ENCODE data around the gene FIGNL2. TPM values are rescaled to one million over a fixed set of nuclear protein-coding genes. Genes with fewer than 3 reads are reported as not detected.

FIGNL2 gene
- total RNA-seq, 2 experiments from 2014 or later = 1.2 to 1.3 TPM

DNA sequence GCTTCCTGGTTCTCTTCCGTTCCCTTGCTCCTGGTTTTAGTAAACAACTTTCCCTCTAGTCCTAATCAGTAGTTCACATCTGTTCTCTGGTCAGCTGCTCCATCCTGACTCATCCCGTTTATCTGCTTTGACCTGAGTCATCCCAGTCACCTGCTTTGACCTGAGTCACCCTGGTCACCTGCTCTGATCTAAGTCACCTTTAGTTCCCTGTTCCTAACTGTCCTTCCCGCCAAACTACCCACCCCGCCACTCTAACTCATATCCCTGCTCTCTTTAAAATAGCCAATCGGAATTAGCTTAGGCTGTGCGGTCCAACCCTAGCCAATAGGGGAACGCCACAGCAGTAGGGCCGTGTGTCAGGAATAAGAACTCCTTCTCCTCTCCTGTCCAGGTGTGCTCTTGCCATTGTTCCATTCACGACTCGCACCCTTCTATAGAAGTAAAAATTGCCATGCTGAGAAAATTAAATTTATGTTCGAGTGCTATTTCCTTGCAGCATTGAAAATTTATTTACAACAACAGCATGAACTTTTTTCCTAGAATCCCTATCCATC lies 36.2 kb upstream of the FIGNL2 start:
- Histone ChIP-seq H3K4me1 (ENCODE audit: insufficient read depth, low read length) (peaks cover 11% of the 10 kb centered on the region), H3K36me3 (ENCODE audit: insufficient read depth, low read length) (no peaks in the 10 kb centered on the region), H3K4me3 (ENCODE audit: low read length) (no peak overlapping the region), H3K9me3 (ENCODE audit: control insufficient read depth in 1 of 2, insufficient read depth in 1 of 2, low read length in 2 of 2) (peaks cover 0 to 8% of the 10 kb centered on the region in 2 experiments), H3K27ac (ENCODE audit: low read depth in 1 of 2, low read length in 2 of 2) (no peak overlapping the region), H3K27me3 (ENCODE audit: control insufficient read depth in 1 of 2, insufficient read depth in 2 of 2, low read length in 2 of 2) (no peaks in the 10 kb centered on the region)
- no peak for ATAC-seq (ENCODE audit: poor library complexity)
- no peaks in the 10 kb centered on the region for H3K27me3 Mint-ChIP-seq
- DNase-seq = peak in 1 of 14 experiments; percentile 28
- intact Hi-C loops (cut with DNase I, micrococcal nuclease) = no loop called here
- H3K4me1 Mint-ChIP-seq (ENCODE audit: low read depth) = peaks cover 21% of the 10 kb centered on the region
- no peaks in the 10 kb centered on the region for H3K9me3 Mint-ChIP-seq
- no peaks in the 10 kb centered on the region for H3K36me3 Mint-ChIP-seq (ENCODE audit: low read depth)
- TF ChIP-seq, protein P1, sequence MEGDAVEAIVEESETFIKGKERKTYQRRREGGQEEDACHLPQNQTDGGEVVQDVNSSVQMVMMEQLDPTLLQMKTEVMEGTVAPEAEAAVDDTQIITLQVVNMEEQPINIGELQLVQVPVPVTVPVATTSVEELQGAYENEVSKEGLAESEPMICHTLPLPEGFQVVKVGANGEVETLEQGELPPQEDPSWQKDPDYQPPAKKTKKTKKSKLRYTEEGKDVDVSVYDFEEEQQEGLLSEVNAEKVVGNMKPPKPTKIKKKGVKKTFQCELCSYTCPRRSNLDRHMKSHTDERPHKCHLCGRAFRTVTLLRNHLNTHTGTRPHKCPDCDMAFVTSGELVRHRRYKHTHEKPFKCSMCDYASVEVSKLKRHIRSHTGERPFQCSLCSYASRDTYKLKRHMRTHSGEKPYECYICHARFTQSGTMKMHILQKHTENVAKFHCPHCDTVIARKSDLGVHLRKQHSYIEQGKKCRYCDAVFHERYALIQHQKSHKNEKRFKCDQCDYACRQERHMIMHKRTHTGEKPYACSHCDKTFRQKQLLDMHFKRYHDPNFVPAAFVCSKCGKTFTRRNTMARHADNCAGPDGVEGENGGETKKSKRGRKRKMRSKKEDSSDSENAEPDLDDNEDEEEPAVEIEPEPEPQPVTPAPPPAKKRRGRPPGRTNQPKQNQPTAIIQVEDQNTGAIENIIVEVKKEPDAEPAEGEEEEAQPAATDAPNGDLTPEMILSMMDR (IDR thresholded peaks at IDR 0.05) = no peak
- H3K27ac Mint-ChIP-seq = peak overlapping the region; percentile 94
- POLR2A ChIA-PET = interaction anchor here (2.2 kb wide), 1 partner anchor 64 kb away, joined by 15 read pairs; no protein-coding TSS in a partner anchor
- CTCF ChIA-PET = no interaction called here
- no peak overlapping the region for H3K4me3 Mint-ChIP-seq

DNA sequence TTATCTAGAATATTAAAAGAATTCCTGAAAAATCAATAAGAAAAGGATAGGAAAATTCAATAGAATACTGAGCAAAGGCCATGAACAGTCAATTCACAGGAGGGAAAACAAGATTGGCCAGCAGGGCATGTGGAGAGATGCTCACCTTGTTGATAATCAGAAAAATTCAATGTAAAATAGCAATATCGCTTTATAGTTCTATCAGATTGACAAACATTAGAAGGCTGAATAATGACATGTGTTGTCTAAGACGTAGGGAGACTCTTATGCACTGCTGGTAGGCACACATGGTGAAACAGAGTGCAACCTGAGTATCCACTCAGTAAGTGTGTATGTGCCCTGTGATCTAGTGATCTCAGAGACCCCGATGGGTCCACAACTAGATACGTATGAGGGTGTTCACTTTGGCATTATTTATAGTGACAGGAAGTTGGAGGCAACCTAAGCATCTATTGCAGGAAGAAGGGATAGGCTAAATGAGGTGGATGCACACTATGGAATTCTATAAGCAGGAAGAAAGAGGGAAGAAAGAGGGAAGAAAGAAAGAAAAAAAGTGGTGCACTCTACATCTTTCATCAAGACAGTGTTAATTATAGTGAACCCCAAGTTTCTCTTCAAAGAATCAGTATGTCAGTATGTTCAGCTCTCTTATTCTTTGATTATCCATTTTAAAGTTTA lies 35.6 kb upstream of the FIGNL2 start:
- Histone ChIP-seq H3K4me1 (ENCODE audit: insufficient read depth, low read length) (peaks cover 11% of the 10 kb centered on the region), H3K9me3 (ENCODE audit: control insufficient read depth in 1 of 2, insufficient read depth in 1 of 2, low read length in 2 of 2) (peaks cover 0 to 8% of the 10 kb centered on the region in 2 experiments), H3K4me3 (ENCODE audit: low read length) (no peak overlapping the region), H3K36me3 (ENCODE audit: insufficient read depth, low read length) (no peaks in the 10 kb centered on the region), H3K27ac (ENCODE audit: low read depth in 1 of 2, low read length in 2 of 2) (no peak overlapping the region), H3K27me3 (ENCODE audit: control insufficient read depth in 1 of 2, insufficient read depth in 2 of 2, low read length in 2 of 2) (no peaks in the 10 kb centered on the region)
- Mint-ChIP-seq H3K4me1 (ENCODE audit: low read depth) (peaks cover 21% of the 10 kb centered on the region), H3K27ac (peak overlapping the region; percentile 94), H3K27me3 (no peaks in the 10 kb centered on the region), H3K4me3 (no peak overlapping the region), H3K36me3 (ENCODE audit: low read depth) (no peaks in the 10 kb centered on the region), H3K9me3 (no peaks in the 10 kb centered on the region)
- DNase-seq (no peak), ATAC-seq (ENCODE audit: poor library complexity) (no peak)
- ChIA-PET POLR2A (no interaction called here), CTCF (no interaction called here)
- intact Hi-C loops (cut with DNase I, micrococcal nuclease) = no loop called here
- TF ChIP-seq, protein P1 (IDR thresholded peaks at IDR 0.05) = no peak

DNA sequence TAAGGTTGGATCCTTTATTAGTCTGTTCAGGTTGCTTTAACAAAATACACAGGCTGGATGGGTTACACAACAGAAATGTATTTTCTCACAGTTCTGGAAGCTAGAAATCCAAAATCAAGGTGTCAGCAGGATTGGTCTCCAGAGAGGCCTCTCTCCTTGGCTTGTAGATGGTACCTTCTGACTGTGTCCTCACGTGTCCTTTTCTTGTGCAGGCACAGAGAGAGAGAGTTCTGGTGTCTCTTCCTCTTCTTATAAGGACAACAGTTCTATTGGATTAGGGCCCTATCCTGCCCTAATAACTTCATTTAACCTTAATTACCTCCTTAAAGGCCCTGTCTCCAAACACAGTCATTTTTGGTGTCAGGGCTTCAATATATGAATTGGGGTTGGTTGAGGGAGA lies 34.8 kb upstream of the FIGNL2 start:
- H3K9me3 ChIP-seq (ENCODE audit: control insufficient read depth in 1 of 2, insufficient read depth in 1 of 2, low read length in 2 of 2) = peaks cover 0 to 8% of the 10 kb centered on the region in 2 experiments
- no peak overlapping the region for H3K4me3 Mint-ChIP-seq
- no peak overlapping the region for H3K4me3 ChIP-seq (ENCODE audit: low read length)
- no peak overlapping the region for H3K27ac ChIP-seq (ENCODE audit: low read depth in 1 of 2, low read length in 2 of 2)
- peaks cover 21% of the 10 kb centered on the region for H3K4me1 Mint-ChIP-seq (ENCODE audit: low read depth)
- no peaks in the 10 kb centered on the region for H3K36me3 ChIP-seq (ENCODE audit: insufficient read depth, low read length)
- H3K27ac Mint-ChIP-seq = no peak overlapping the region
- H3K27me3 ChIP-seq (ENCODE audit: control insufficient read depth in 1 of 2, insufficient read depth in 2 of 2, low read length in 2 of 2) = no peaks in the 10 kb centered on the region
- H3K36me3 Mint-ChIP-seq (ENCODE audit: low read depth) = no peaks in the 10 kb centered on the region
- ChIA-PET CTCF (no interaction called here), POLR2A (no interaction called here)
- TF ChIP-seq, protein P1 (IDR thresholded peaks at IDR 0.05) = no peak
- intact Hi-C loops (cut with DNase I, micrococcal nuclease) = no loop called here
- DNase-seq = no peak
- H3K27me3 Mint-ChIP-seq = no peaks in the 10 kb centered on the region
- no peaks in the 10 kb centered on the region for H3K9me3 Mint-ChIP-seq
- no peak for ATAC-seq (ENCODE audit: poor library complexity)
- peaks cover 11% of the 10 kb centered on the region for H3K4me1 ChIP-seq (ENCODE audit: insufficient read depth, low read length)

All from CD4-positive, alpha-beta T cell (primary cell).